H1 (cell line): Measurements from ENCODE around the gene CTRL. TPM values are rescaled to one million over a fixed set of nuclear protein-coding genes. Genes with fewer than 3 reads are reported as not detected.

Source experiments
- CTCF ChIA-PET: fragments of 300-600 bp; sonication (Branson Sonifier 250); formaldehyde crosslinking; loops from one replicate; lab custom pipeline; 2021; ENCODE audit not compliant: partially characterized antibody; lab: Charles Lee
- POLR2A ChIA-PET: fragments of 300-600 bp; sonication (Branson Sonifier 250); formaldehyde crosslinking; loops from one replicate; lab custom pipeline; 2021; ENCODE audit warnings: inconsistent platforms; ENCODE audit not compliant: partially characterized antibody; lab: Charles Lee
- DNase-seq, 2 experiments: peaks; one replicate each; pipeline versions ENCODE4 v3.0.0 to v3.0.0-alpha.2; 2010 to 2022; ENCODE audit warnings: low spot score in 2 of 2, low read depth in 1 of 2, mixed read lengths in 1 of 2
- FAIRE-seq: peaks from 2 replicates; lab custom pipeline; 2011; peaks lifted over from hg19 to GRCh38; lab: Jason Lieb, UNC
- H2AFZ ChIP-seq: 2 replicates; pipeline ENCODE4 v1.8.1; 2012; ENCODE audit warnings: low read length, inconsistent platforms
- H2AK5ac ChIP-seq: 2 replicates; pipeline ENCODE4 v1.6.1; 2013; ENCODE audit warnings: low read depth, low read length
- H2BK120ac ChIP-seq: replicated peaks from 2 replicates; pipeline ENCODE3; 2013; ENCODE audit warnings: low read depth, low read length, inconsistent platforms
- H2BK12ac ChIP-seq: 2 replicates; pipeline ENCODE4 v1.6.1; 2013; ENCODE audit warnings: low read depth, low read length
- H2BK15ac ChIP-seq: 2 replicates; pipeline ENCODE4 v1.6.1; 2013; ENCODE audit warnings: low read length
- H2BK20ac ChIP-seq: 2 replicates; pipeline ENCODE4 v1.6.1; 2013; ENCODE audit warnings: low read length
- H2BK5ac ChIP-seq: 2 replicates; pipeline ENCODE4 v1.6.1; 2013; ENCODE audit warnings: low read depth, low read length
- H3K14ac ChIP-seq: 2 replicates; pipeline ENCODE4 v1.6.1; 2013; ENCODE audit warnings: inconsistent platforms; ENCODE audit not compliant: insufficient read length
- H3K18ac ChIP-seq: 2 replicates; pipeline ENCODE4 v1.6.1; 2013; ENCODE audit warnings: low read length; ENCODE audit errors: extremely low read depth
- H3K23ac ChIP-seq: 2 replicates; pipeline ENCODE4 v1.6.1; 2013; ENCODE audit warnings: inconsistent platforms; ENCODE audit not compliant: insufficient read length
- H3K23me2 ChIP-seq: 2 replicates; pipeline ENCODE4 v1.6.1; 2013; ENCODE audit warnings: low read depth, low read length
- H3K27ac ChIP-seq: 2 replicates; pipeline ENCODE4 v1.6.1; 2011; ENCODE audit warnings: low read depth, low read length, inconsistent platforms
- H3K27me3 ChIP-seq, 4 experiments: replicated peaks in 1 of 4; 1 replicate in 1 of 4; 2 replicates in 3 of 4; pipeline versions ENCODE4 v1.6.1 to v1.8.1; 2011 to 2013; ENCODE audit warnings: low read length in 3 of 4, mild to moderate bottlenecking in 3 of 4, inconsistent platforms in 2 of 4, mixed read lengths in 2 of 4, moderate library complexity in 1 of 4; ENCODE audit not compliant: control insufficient read depth in 3 of 4, insufficient read depth in 3 of 4; ENCODE audit errors: extremely low read depth in 1 of 4
- H3K36me3 ChIP-seq, 4 experiments: 2 replicates each; pipeline versions ENCODE4 v1.6.1 to v1.8.1; 2011 to 2013; ENCODE audit warnings: mild to moderate bottlenecking in 4 of 4, low read length in 3 of 4, moderate library complexity in 2 of 4, control low read depth in 1 of 4, inconsistent platforms in 1 of 4; ENCODE audit not compliant: insufficient read depth in 4 of 4, control insufficient read depth in 2 of 4
- H3K4ac ChIP-seq: replicated peaks from 2 replicates; pipeline ENCODE3; 2013; ENCODE audit warnings: low read length, low read depth, mixed read lengths, inconsistent platforms; ENCODE audit not compliant: insufficient read length
- H3K4me1 ChIP-seq, 4 experiments: replicated peaks in 1 of 4; 1 replicate in 1 of 4; 2 replicates in 3 of 4; pipeline versions ENCODE4 v1.6.1 to v1.8.1; 2011 to 2013; ENCODE audit warnings: low read length in 3 of 4, inconsistent platforms in 2 of 4, mixed read lengths in 1 of 4; ENCODE audit not compliant: insufficient read depth in 4 of 4, control insufficient read depth in 3 of 4
- H3K4me2 ChIP-seq, 2 experiments: 2 replicates each; pipeline versions ENCODE4 v1.6.1 to v1.8.1; 2011 to 2013; ENCODE audit warnings: low read depth in 2 of 2, low read length in 2 of 2, control low read depth in 1 of 2, inconsistent platforms in 1 of 2, mild to moderate bottlenecking in 1 of 2; ENCODE audit not compliant: insufficient read depth in 1 of 2
- H3K4me3 ChIP-seq, 4 experiments: fragments of 200-600, 300-600 bp in 1 of 4; sonication (generic), shearing (Covaris generic), sonication (Bioruptor Twin) in 1 of 4; 2 replicates each; pipeline versions ENCODE4 v1.5.1 to v1.8.1; 2011 to 2016; ENCODE audit warnings: low read length in 4 of 4, low read depth in 3 of 4, control low read depth in 2 of 4, inconsistent platforms in 2 of 4, mild to moderate bottlenecking in 2 of 4, mixed read lengths in 1 of 4, moderate library complexity in 1 of 4; ENCODE audit not compliant: insufficient read depth in 2 of 4; ENCODE audit errors: extremely low read depth in 1 of 4
- H3K56ac ChIP-seq: replicated peaks from 2 replicates; pipeline ENCODE3; 2013; ENCODE audit warnings: low read depth, mild to moderate bottlenecking, mixed read lengths, low read length, inconsistent platforms; ENCODE audit not compliant: insufficient read length
- H3K79me1 ChIP-seq: 2 replicates; pipeline ENCODE4 v1.6.1; 2013; ENCODE audit warnings: low read depth, low read length, control low read depth
- H3K79me2 ChIP-seq, 2 experiments: 2 replicates each; pipeline versions ENCODE4 v1.6.1 to v1.8.1; 2012 to 2013; ENCODE audit warnings: low read length in 2 of 2, mild to moderate bottlenecking in 2 of 2, inconsistent platforms in 1 of 2; ENCODE audit not compliant: insufficient read depth in 2 of 2, control insufficient read depth in 1 of 2
- H3K9ac ChIP-seq, 4 experiments: replicated peaks in 1 of 4; 1 replicate in 1 of 4; 2 replicates in 3 of 4; pipeline versions ENCODE4 v1.6.1 to v1.8.1; 2011 to 2013; ENCODE audit warnings: low read depth in 3 of 4, low read length in 3 of 4, control low read depth in 2 of 4, mild to moderate bottlenecking in 2 of 4, moderate library complexity in 2 of 4, inconsistent platforms in 1 of 4; ENCODE audit errors: extremely low read depth in 1 of 4
- H3K9me3 ChIP-seq, 2 experiments: 2 replicates each; pipeline versions ENCODE4 v1.6.1 to v1.8.1; 2012 to 2013; ENCODE audit warnings: mild to moderate bottlenecking in 2 of 2, moderate library complexity in 2 of 2, control low read depth in 1 of 2, inconsistent platforms in 1 of 2, low read depth in 1 of 2, low read length in 1 of 2, mixed read lengths in 1 of 2; ENCODE audit not compliant: insufficient read depth in 2 of 2
- H4K20me1 ChIP-seq, 2 experiments: replicated peaks in 1 of 2; 2 replicates each; pipeline versions ENCODE3 to v1.8.1; 2011 to 2013; ENCODE audit warnings: inconsistent platforms in 2 of 2, low read length in 2 of 2, mild to moderate bottlenecking in 1 of 2; ENCODE audit not compliant: insufficient read depth in 2 of 2, control insufficient read depth in 1 of 2
- H4K5ac ChIP-seq: 2 replicates; pipeline ENCODE4 v1.6.1; 2013; ENCODE audit warnings: low read length, low read depth, mixed read lengths, inconsistent platforms; ENCODE audit not compliant: insufficient read length
- H4K8ac ChIP-seq: 2 replicates; pipeline ENCODE4 v1.8.0; 2013; ENCODE audit warnings: mild to moderate bottlenecking, moderate library complexity, low read length, inconsistent platforms; ENCODE audit not compliant: insufficient read depth; ENCODE audit errors: extremely low read depth
- H4K91ac ChIP-seq: replicated peaks from 2 replicates; pipeline ENCODE3; 2013; ENCODE audit warnings: low read length, mixed read lengths, inconsistent platforms; ENCODE audit not compliant: insufficient read length
- BACH1 ChIP-seq: IDR thresholded peaks from 2 replicates; pipeline ENCODE4 v1.6.1; 2012; ENCODE audit warnings: low read length, improper control_type of control experiment
- BCL11A ChIP-seq, 2 experiments: IDR thresholded peaks; one replicate each; pipeline ENCODE4 v1.6.1; 2011; ENCODE audit warnings: low read depth in 2 of 2, low read length in 2 of 2, mild to moderate bottlenecking in 2 of 2
- GABPA ChIP-seq: IDR thresholded peaks from 2 replicates; pipeline ENCODE4 v1.6.1; 2011; ENCODE audit warnings: mild to moderate bottlenecking, low read length, moderate library complexity, borderline replicate concordance; ENCODE audit not compliant: insufficient read depth
- JUN ChIP-seq: IDR thresholded peaks from 2 replicates; pipeline ENCODE4 v1.6.1; 2011; ENCODE audit warnings: low read depth, mild to moderate bottlenecking, improper control_type of control experiment, low read length
- KDM1A ChIP-seq: fragments of 200-600, 300-600 bp; sonication (generic); IDR thresholded peaks from 2 replicates; pipeline ENCODE4 v1.7.1; 2016; ENCODE audit warnings: mild to moderate bottlenecking, low read length, borderline replicate concordance
- POU5F1 ChIP-seq: IDR thresholded peaks from 2 replicates; pipeline ENCODE4 v1.6.1; 2011; ENCODE audit warnings: low read depth, mild to moderate bottlenecking, low read length, moderate library complexity
- RFX5 ChIP-seq: IDR thresholded peaks from 2 replicates; pipeline ENCODE4 v1.6.1; 2011; ENCODE audit warnings: low read depth, low read length, improper control_type of control experiment, borderline replicate concordance
- RXRA ChIP-seq: IDR thresholded peaks from 2 replicates; pipeline ENCODE4 v1.6.1; 2011; ENCODE audit warnings: low read depth, mild to moderate bottlenecking, low read length, moderate library complexity; ENCODE audit not compliant: insufficient read depth
- SIX5 ChIP-seq: IDR thresholded peaks from 2 replicates; pipeline ENCODE4 v1.6.1; 2011; ENCODE audit warnings: mild to moderate bottlenecking, low read depth, low read length
- TAF7 ChIP-seq: optimal IDR thresholded peaks from 2 replicates; pipeline ENCODE3; 2011; ENCODE audit warnings: low read depth, mild to moderate bottlenecking, inconsistent platforms, low read length, moderate library complexity, borderline replicate concordance
- TEAD4 ChIP-seq: IDR thresholded peaks from 2 replicates; pipeline ENCODE4 v1.6.1; 2012; ENCODE audit warnings: low read depth, low read length, inconsistent platforms, mixed read lengths
- WGBS, 2 experiments: shearing (Covaris generic) in 1 of 2; methylation state at CpG; one replicate each; pipeline versions ENCODE4 v1.1.6 to v1.1.7; 2013 to 2015; ENCODE audit warnings: low lambda C conversion rate in 2 of 2, mixed read lengths in 2 of 2, inconsistent platforms in 1 of 2, low coverage in 1 of 2, missing lambda C conversion rate in 1 of 2; ENCODE audit not compliant: insufficient replicate concordance in 2 of 2, insufficient coverage in 1 of 2, insufficient read length in 1 of 2; ENCODE audit errors: extremely low coverage in 1 of 2, missing lambda C conversion rate in 1 of 2; 5-methylcytosine and 5-hydroxymethylcytosine counted together
- polyA plus RNA-seq, 7 experiments: library from polyadenylated mRNA; depleted of rRNA in 3 of 7; stranded (reverse) in 5 of 7; unstranded in 2 of 7; fragments of >200 nt in 5 of 7; fragments of 200-250 nt in 2 of 7; gene quantifications; 1 replicate in 5 of 7; 2 replicates in 1 of 7; 4 replicates in 1 of 7; pipeline versions ENCODE4 v1.2.1 to v1.2.3, GENCODE V29; 2011 to 2013; ENCODE audit warnings: missing spikeins in 2 of 7, mixed read lengths in 2 of 7
- total RNA-seq: library from RNA; stranded (reverse); fragmentation: NEBNext Ultra II Directional; extraction: Animal tissue kit (Norgen Biotek cat#: 25700); gene quantifications from 2 replicates; pipeline ENCODE4 v1.2.1, GENCODE V29; 2021

CTRL gene
- total and polyA plus RNA-seq, 2 of the 8 experiments (the other 6 are each of a cell fraction or from before 2014, with no cell fraction given): 1.7 to 4.2 TPM

DNA sequence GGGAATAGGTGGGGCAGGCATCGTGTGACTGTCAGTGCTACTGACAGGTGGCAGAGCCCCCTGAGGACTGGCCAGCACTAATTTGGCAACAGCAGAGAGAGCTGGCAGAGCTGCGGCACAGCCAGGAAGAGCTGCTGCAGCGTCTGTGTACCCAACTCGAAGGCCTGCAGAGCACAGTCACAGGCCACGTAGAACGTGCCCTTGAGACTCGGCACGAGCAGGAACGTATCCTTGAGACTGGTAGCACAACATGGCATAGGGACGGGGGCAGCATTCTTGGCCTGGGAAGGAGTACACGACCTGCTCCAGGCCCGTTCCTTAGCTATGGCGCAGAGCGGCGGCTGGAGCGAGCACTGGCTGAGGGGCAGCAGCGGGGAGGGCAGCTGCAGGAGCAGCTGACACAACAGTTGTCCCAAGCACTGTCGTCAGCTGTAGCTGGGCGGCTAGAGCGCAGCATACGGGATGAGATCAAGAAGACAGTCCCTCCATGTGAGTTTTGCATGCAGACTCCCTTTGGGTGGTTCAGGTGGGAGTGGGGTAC lies 50.0 kb downstream of the CTRL start:
- Histone ChIP-seq H3K79me2 (no peaks in the 10 kb centered on the region), H4K91ac (no peak overlapping the region), H3K23ac (no peak overlapping the region), H3K79me1 (no peaks in the 10 kb centered on the region; the same call in 1 of the 2 replicates), H4K20me1 (peaks cover 14 to 17% of the 10 kb centered on the region in 2 experiments), H3K9ac (no peak overlapping the region), H3K23me2 (0 out of 2 replicates have a peak, but pooled peaks cover 2% of the 10 kb centered on the region), H3K14ac (no peak overlapping the region), H2BK120ac (no peak overlapping the region), H4K5ac (no peak overlapping the region), H3K4me3 (no peak overlapping the region), H2BK5ac (no peak overlapping the region), H3K18ac (no peak overlapping the region), H4K8ac (no peak overlapping the region), H2AFZ (no peak overlapping the region), H2BK15ac (no peak overlapping the region), H3K36me3 (peaks cover 31 to 56% (median 48%) of the 10 kb centered on the region in 4 experiments), H3K9me3 (no peaks in the 10 kb centered on the region), H2BK12ac (no peak overlapping the region), H3K27ac (no peak overlapping the region), H2AK5ac (no peak overlapping the region), H3K56ac (no peak overlapping the region), H3K4ac (no peak overlapping the region), H3K27me3 (no peaks in the 10 kb centered on the region), H3K4me1 (peaks cover 5 to 15% (median 11%) of the 10 kb centered on the region in 4 experiments), H3K4me2 (no peak overlapping the region), H2BK20ac (no peak overlapping the region)
- CTCF ChIA-PET: interaction anchor here (0.6 to 21.8 kb wide), 13 partner anchors 8 to 218 kb away, joined by 3 to 623 read pairs (median 15); partner anchors contain the start of genes CTRL, EDC4, LCAT and PSMB10
- 88% methylated on average over 19 of the region's 21 CpGs; no CpG with 5 or more reads in 1 of the 2 experiments for WGBS, 2 experiments
- POLR2A ChIA-PET: interaction anchor here (0.6 to 6.3 kb wide), 5 partner anchors 8 to 48 kb away, joined by 3 to 43 read pairs (median 4); partner anchors contain the start of genes CTRL, EDC4 and PSKH1
- no peak for TF ChIP-seq BACH1
- no peak for TF ChIP-seq POU5F1
- TF ChIP-seq RXRA: no peak
- TF ChIP-seq BCL11A (IDR thresholded peaks at IDR 0.05; ENCODE audit: low read depth in 2 of 2, low read length in 2 of 2): no peak
- TF ChIP-seq TAF7: no peak
- TF ChIP-seq RFX5: no peak
- TF ChIP-seq KDM1A: no peak
- TF ChIP-seq JUN: no peak
- no peak for TF ChIP-seq TEAD4
- no peak for TF ChIP-seq SIX5
- no peak for TF ChIP-seq GABPA
- DNase-seq (no peak), FAIRE-seq (no peak)
